HEK293 (cell line): ENCODE data around the gene AZIN2.
A peak's percentile ranks its signal among the peaks of the same experiment; 100 is the strongest.

Source experiments
- EGR2 ChIP-seq: fragments of 450-650 bp; formaldehyde crosslinking; IDR thresholded peaks from 2 replicates; pipeline ENCODE4 v1.5.1; 2016; ENCODE audit warnings: low read depth, missing biosample characterization, missing genetic modification characterization
- FEZF1 ChIP-seq: fragments of 450-650 bp; formaldehyde crosslinking; IDR thresholded peaks from 2 replicates; pipeline ENCODE4 v1.5.1; 2016; ENCODE audit warnings: missing biosample characterization, missing genetic modification characterization
- GLI4 ChIP-seq: fragments of 450-650 bp; formaldehyde crosslinking; IDR thresholded peaks from 2 replicates; pipeline ENCODE4 v1.5.1; 2016; ENCODE audit warnings: missing biosample characterization, missing genetic modification characterization
- HOXC10 ChIP-seq: sonication (generic); formaldehyde crosslinking; IDR thresholded peaks from 2 replicates; pipeline ENCODE4 v1.8.1; 2023; ENCODE audit warnings: mild to moderate bottlenecking, missing genetic modification reagents
- KLF16 ChIP-seq: fragments of 450-650 bp; formaldehyde crosslinking; IDR thresholded peaks from 2 replicates; pipeline ENCODE4 v1.5.1; 2017; ENCODE audit warnings: missing biosample characterization, missing genetic modification characterization
- KLF9 ChIP-seq: fragments of 450-650 bp; formaldehyde crosslinking; IDR thresholded peaks from 2 replicates; pipeline ENCODE4 v1.5.1; 2016; ENCODE audit warnings: missing biosample characterization, missing genetic modification characterization, low read depth
- OSR2 ChIP-seq: fragments of 450-650 bp; formaldehyde crosslinking; IDR thresholded peaks from 2 replicates; pipeline ENCODE4 v1.5.1; 2016; ENCODE audit warnings: missing biosample characterization, missing genetic modification characterization
- PATZ1 ChIP-seq: fragments of 450-650 bp; formaldehyde crosslinking; IDR thresholded peaks from 2 replicates; pipeline ENCODE4 v1.5.1; 2016; ENCODE audit warnings: missing biosample characterization, missing genetic modification characterization
- SCRT2 ChIP-seq: fragments of 450-650 bp; formaldehyde crosslinking; IDR thresholded peaks from 2 replicates; pipeline ENCODE4 v1.5.1; 2016; ENCODE audit warnings: missing biosample characterization, missing genetic modification characterization
- SETDB1 ChIP-seq: IDR thresholded peaks from one replicate; pipeline ENCODE4 v1.6.1; 2017; ENCODE audit warnings: mild to moderate bottlenecking, low read length, moderate library complexity, mixed read lengths; ENCODE audit not compliant: insufficient read length
- TCF7L2 ChIP-seq: IDR thresholded peaks from 2 replicates; pipeline ENCODE4 v1.6.1; 2011; ENCODE audit warnings: low read depth, mild to moderate bottlenecking, inconsistent platforms, low read length, moderate library complexity, borderline replicate concordance
- YY2 ChIP-seq: fragments of 450-650 bp; formaldehyde crosslinking; IDR thresholded peaks from 2 replicates; pipeline ENCODE4 v1.5.1; 2016; ENCODE audit warnings: missing biosample characterization, missing genetic modification characterization
- ZBTB1 ChIP-seq: fragments of 450-650 bp; formaldehyde crosslinking; IDR thresholded peaks from 2 replicates; pipeline ENCODE4 v1.5.1; 2016; ENCODE audit warnings: missing biosample characterization, missing genetic modification characterization
- ZIC2 ChIP-seq: fragments of 450-650 bp; formaldehyde crosslinking; IDR thresholded peaks from 2 replicates; pipeline ENCODE4 v1.5.1; 2016; ENCODE audit warnings: missing biosample characterization, missing genetic modification characterization
- ZNF114 ChIP-seq: fragments of 450-650 bp; formaldehyde crosslinking; IDR thresholded peaks from 2 replicates; pipeline ENCODE4 v1.5.0; 2017; ENCODE audit warnings: missing biosample characterization, missing genetic modification characterization
- ZNF132 ChIP-seq: fragments of 450-650 bp; formaldehyde crosslinking; IDR thresholded peaks from 2 replicates; pipeline ENCODE4 v1.5.1; 2017; ENCODE audit warnings: missing biosample characterization, missing genetic modification characterization, borderline replicate concordance
- ZNF266 ChIP-seq: fragments of 450-650 bp; formaldehyde crosslinking; IDR thresholded peaks from 2 replicates; pipeline ENCODE4 v1.5.1; 2016; ENCODE audit warnings: missing biosample characterization, missing genetic modification characterization, low read depth
- ZNF274 ChIP-seq, 2 experiments: fragments of 200-500 bp in 1 of 2; fragments of 450-650 bp in 1 of 2; sonication (Bioruptor generic) in 1 of 2; formaldehyde crosslinking in 1 of 2; IDR thresholded peaks; 2 replicates each; pipeline versions ENCODE4 v1.5.1 to v1.6.1; 2014 to 2016; ENCODE audit warnings: borderline replicate concordance in 1 of 2, inconsistent platforms in 1 of 2, low read length in 1 of 2, missing biosample characterization in 1 of 2, missing genetic modification characterization in 1 of 2
- ZNF302 ChIP-seq: fragments of 450-650 bp; formaldehyde crosslinking; IDR thresholded peaks from 2 replicates; pipeline ENCODE4 v1.5.1; 2016; ENCODE audit warnings: missing biosample characterization, missing genetic modification characterization, low read depth
- ZNF391 ChIP-seq: fragments of 450-650 bp; formaldehyde crosslinking; IDR thresholded peaks from 2 replicates; pipeline ENCODE4 v1.5.1; 2016; ENCODE audit warnings: low read depth, missing biosample characterization, missing genetic modification characterization, borderline replicate concordance
- ZNF426 ChIP-seq: fragments of 450-650 bp; formaldehyde crosslinking; IDR thresholded peaks from 2 replicates; pipeline ENCODE4 v1.5.1; 2017; ENCODE audit warnings: missing biosample characterization, missing genetic modification characterization, mild to moderate bottlenecking, inconsistent platforms, moderate library complexity
- ZNF433 ChIP-seq: fragments of 450-650 bp; formaldehyde crosslinking; IDR thresholded peaks from 2 replicates; pipeline ENCODE4 v1.5.1; 2016; ENCODE audit warnings: missing biosample characterization, missing genetic modification characterization, low read depth
- ZNF514 ChIP-seq: fragments of 450-650 bp; formaldehyde crosslinking; IDR thresholded peaks from 2 replicates; pipeline ENCODE4 v1.5.1; 2016; ENCODE audit warnings: missing biosample characterization, missing genetic modification characterization
- ZNF529 ChIP-seq: fragments of 450-650 bp; formaldehyde crosslinking; IDR thresholded peaks from 2 replicates; pipeline ENCODE4 v1.5.1; 2017; ENCODE audit warnings: missing genetic modification characterization, missing biosample characterization; ENCODE audit not compliant: insufficient replicate concordance
- ZNF624 ChIP-seq: fragments of 450-650 bp; formaldehyde crosslinking; IDR thresholded peaks from 2 replicates; pipeline ENCODE4 v1.5.1; 2017; ENCODE audit warnings: missing biosample characterization, missing genetic modification characterization
- ZNF670 ChIP-seq: fragments of 450-650 bp; formaldehyde crosslinking; IDR thresholded peaks from 2 replicates; pipeline ENCODE4 v1.5.1; 2016; ENCODE audit warnings: missing biosample characterization, missing genetic modification characterization, low read depth
- ZNF701 ChIP-seq: fragments of 450-650 bp; formaldehyde crosslinking; IDR thresholded peaks from 2 replicates; pipeline ENCODE4 v1.5.1; 2016; ENCODE audit warnings: missing biosample characterization, missing genetic modification characterization
- ZNF747 ChIP-seq: fragments of 450-650 bp; formaldehyde crosslinking; IDR thresholded peaks from 2 replicates; pipeline ENCODE4 v1.5.1; 2016; ENCODE audit warnings: missing biosample characterization, missing genetic modification characterization
- ZSCAN16 ChIP-seq: fragments of 450-650 bp; formaldehyde crosslinking; IDR thresholded peaks from 2 replicates; pipeline ENCODE4 v1.5.1; 2016; ENCODE audit warnings: missing biosample characterization, missing genetic modification characterization
- TF ChIP-seq, protein P1 (sequence below): fragments of 450-650 bp; formaldehyde crosslinking; IDR thresholded peaks from 2 replicates; pipeline ENCODE4 v1.5.1; 2016; ENCODE audit warnings: missing biosample characterization, missing genetic modification characterization, low read depth
- TF ChIP-seq, protein P2 (sequence below): fragments of 450-650 bp; formaldehyde crosslinking; IDR thresholded peaks from 2 replicates; pipeline ENCODE4 v1.5.0; 2017; ENCODE audit warnings: missing biosample characterization, missing genetic modification characterization, borderline replicate concordance
- TF ChIP-seq, protein P3 (sequence below): fragments of 450-650 bp; formaldehyde crosslinking; IDR thresholded peaks from 2 replicates; pipeline ENCODE4 v1.5.1; 2016; ENCODE audit warnings: missing biosample characterization, missing genetic modification characterization

The AZIN2 gene

GRCh38 chr1:33080885-33081553 is at the start of gene AZIN2 (continued):
- TF ChIP-seq ZNF274 (IDR thresholded peaks at IDR 0.05; ENCODE audit: low read length) = no peak
- no peak for TF ChIP-seq ZNF274 (tag by site-specific recombination; IDR thresholded peaks at IDR 0.05; ENCODE audit: borderline replicate concordance)
- TF ChIP-seq OSR2 (tag by site-specific recombination) = no peak
- TF ChIP-seq FEZF1 (tag by site-specific recombination) = no peak
- no peak for TF ChIP-seq ZNF426 (tag by site-specific recombination)
- no peak for TF ChIP-seq ZNF701
- TF ChIP-seq PATZ1 (tag by site-specific recombination) = peak; percentile 78
- TF ChIP-seq GLI4 = no peak
- no peak for TF ChIP-seq SCRT2
- TF ChIP-seq, protein P1, sequence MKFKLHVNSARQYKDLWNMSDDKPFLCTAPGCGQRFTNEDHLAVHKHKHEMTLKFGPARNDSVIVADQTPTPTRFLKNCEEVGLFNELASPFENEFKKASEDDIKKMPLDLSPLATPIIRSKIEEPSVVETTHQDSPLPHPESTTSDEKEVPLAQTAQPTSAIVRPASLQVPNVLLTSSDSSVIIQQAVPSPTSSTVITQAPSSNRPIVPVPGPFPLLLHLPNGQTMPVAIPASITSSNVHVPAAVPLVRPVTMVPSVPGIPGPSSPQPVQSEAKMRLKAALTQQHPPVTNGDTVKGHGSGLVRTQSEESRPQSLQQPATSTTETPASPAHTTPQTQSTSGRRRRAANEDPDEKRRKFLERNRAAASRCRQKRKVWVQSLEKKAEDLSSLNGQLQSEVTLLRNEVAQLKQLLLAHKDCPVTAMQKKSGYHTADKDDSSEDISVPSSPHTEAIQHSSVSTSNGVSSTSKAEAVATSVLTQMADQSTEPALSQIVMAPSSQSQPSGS = no peak
- TF ChIP-seq ZNF114 (tag by site-specific recombination) = no peak
- no peak for TF ChIP-seq ZNF670 (tag by site-specific recombination)
- TF ChIP-seq KLF16 (tag by site-specific recombination) = no peak
- no peak for TF ChIP-seq ZNF529
- no peak for TF ChIP-seq SETDB1
- TF ChIP-seq HOXC10 (CRISPR knock-in tag) = no peak
- TF ChIP-seq ZBTB1 (tag by site-specific recombination) = no peak
- TF ChIP-seq, protein P2, sequence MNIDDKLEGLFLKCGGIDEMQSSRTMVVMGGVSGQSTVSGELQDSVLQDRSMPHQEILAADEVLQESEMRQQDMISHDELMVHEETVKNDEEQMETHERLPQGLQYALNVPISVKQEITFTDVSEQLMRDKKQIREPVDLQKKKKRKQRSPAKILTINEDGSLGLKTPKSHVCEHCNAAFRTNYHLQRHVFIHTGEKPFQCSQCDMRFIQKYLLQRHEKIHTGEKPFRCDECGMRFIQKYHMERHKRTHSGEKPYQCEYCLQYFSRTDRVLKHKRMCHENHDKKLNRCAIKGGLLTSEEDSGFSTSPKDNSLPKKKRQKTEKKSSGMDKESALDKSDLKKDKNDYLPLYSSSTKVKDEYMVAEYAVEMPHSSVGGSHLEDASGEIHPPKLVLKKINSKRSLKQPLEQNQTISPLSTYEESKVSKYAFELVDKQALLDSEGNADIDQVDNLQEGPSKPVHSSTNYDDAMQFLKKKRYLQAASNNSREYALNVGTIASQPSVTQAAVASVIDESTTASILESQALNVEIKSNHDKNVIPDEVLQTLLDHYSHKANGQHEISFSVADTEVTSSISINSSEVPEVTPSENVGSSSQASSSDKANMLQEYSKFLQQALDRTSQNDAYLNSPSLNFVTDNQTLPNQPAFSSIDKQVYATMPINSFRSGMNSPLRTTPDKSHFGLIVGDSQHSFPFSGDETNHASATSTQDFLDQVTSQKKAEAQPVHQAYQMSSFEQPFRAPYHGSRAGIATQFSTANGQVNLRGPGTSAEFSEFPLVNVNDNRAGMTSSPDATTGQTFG = no peak
- no peak for TF ChIP-seq ZNF302 (tag by site-specific recombination)
- TF ChIP-seq ZSCAN16 (tag by site-specific recombination) = no peak
- no peak for TF ChIP-seq TCF7L2
- TF ChIP-seq ZNF391 (tag by site-specific recombination) = no peak
- TF ChIP-seq ZNF132 = no peak
- peak; percentile 51; the same call in 1 of the 2 replicates for TF ChIP-seq KLF9 (tag by site-specific recombination)
- no peak for TF ChIP-seq ZNF624 (tag by site-specific recombination)
- TF ChIP-seq ZNF747 (tag by site-specific recombination) = no peak
- TF ChIP-seq ZNF514 = no peak
- TF ChIP-seq, protein P3, sequence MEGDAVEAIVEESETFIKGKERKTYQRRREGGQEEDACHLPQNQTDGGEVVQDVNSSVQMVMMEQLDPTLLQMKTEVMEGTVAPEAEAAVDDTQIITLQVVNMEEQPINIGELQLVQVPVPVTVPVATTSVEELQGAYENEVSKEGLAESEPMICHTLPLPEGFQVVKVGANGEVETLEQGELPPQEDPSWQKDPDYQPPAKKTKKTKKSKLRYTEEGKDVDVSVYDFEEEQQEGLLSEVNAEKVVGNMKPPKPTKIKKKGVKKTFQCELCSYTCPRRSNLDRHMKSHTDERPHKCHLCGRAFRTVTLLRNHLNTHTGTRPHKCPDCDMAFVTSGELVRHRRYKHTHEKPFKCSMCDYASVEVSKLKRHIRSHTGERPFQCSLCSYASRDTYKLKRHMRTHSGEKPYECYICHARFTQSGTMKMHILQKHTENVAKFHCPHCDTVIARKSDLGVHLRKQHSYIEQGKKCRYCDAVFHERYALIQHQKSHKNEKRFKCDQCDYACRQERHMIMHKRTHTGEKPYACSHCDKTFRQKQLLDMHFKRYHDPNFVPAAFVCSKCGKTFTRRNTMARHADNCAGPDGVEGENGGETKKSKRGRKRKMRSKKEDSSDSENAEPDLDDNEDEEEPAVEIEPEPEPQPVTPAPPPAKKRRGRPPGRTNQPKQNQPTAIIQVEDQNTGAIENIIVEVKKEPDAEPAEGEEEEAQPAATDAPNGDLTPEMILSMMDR (tag by site-specific recombination) = no peak
- no peak for TF ChIP-seq ZNF433 (tag by site-specific recombination)
- no peak for TF ChIP-seq YY2
- no peak for TF ChIP-seq ZIC2 (tag by site-specific recombination)
- no peak for TF ChIP-seq ZNF266 (tag by site-specific recombination)
- no peak for TF ChIP-seq EGR2
